Peyer's patch (tissue), 4 donors: ENCODE measurements around the gene MORN3.

ENCODE experiments used
- POLR2A ChIP-seq, 2 donors: fragments of 450-650 bp; IDR thresholded peaks; one replicate each; pipeline ENCODE4 v1.5.1; 2017; ENCODE audit warnings: antibody characterized with exemption in 2 of 2, mild to moderate bottlenecking in 2 of 2, moderate library complexity in 2 of 2
- TF ChIP-seq, protein P1 (sequence below), 6 experiments: fragments of 450-650 bp in 4 of 6; fragments of 200-600 bp in 2 of 6; sonication (generic) in 1 of 6; IDR thresholded peaks; one replicate each; pipeline ENCODE4 v1.5.1; 2017 to 2019; ENCODE audit warnings: antibody characterized with exemption in 6 of 6, mild to moderate bottlenecking in 3 of 6, moderate library complexity in 1 of 6

GRCh38 chr12:121656122-121656521 is 13.3 kb downstream of the MORN3 start:
- TF ChIP-seq, protein P1, sequence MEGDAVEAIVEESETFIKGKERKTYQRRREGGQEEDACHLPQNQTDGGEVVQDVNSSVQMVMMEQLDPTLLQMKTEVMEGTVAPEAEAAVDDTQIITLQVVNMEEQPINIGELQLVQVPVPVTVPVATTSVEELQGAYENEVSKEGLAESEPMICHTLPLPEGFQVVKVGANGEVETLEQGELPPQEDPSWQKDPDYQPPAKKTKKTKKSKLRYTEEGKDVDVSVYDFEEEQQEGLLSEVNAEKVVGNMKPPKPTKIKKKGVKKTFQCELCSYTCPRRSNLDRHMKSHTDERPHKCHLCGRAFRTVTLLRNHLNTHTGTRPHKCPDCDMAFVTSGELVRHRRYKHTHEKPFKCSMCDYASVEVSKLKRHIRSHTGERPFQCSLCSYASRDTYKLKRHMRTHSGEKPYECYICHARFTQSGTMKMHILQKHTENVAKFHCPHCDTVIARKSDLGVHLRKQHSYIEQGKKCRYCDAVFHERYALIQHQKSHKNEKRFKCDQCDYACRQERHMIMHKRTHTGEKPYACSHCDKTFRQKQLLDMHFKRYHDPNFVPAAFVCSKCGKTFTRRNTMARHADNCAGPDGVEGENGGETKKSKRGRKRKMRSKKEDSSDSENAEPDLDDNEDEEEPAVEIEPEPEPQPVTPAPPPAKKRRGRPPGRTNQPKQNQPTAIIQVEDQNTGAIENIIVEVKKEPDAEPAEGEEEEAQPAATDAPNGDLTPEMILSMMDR (IDR thresholded peaks at IDR 0.05) = no peak
- no peak for TF ChIP-seq POLR2A (IDR thresholded peaks at IDR 0.05)
